ENCODE data around the gene ATF2. TPM values are rescaled to one million over a fixed set of nuclear protein-coding genes. Genes with fewer than 3 reads are reported as not detected.

ATF2 gene
- total and polyA plus RNA-seq, 2 donors (not counting 1 experiment from before 2014, with no cell fraction given), result 23.6 to 66.8 TPM

- H3K79me2 ChIP-seq (ENCODE audit: control insufficient read depth, insufficient read depth, low read length), result peaks cover 33% of the 10 kb centered on the region
- no peak for DNase-seq
- WGBS (ENCODE audit: insufficient coverage), result 14% methylated on average over 2 of the region's 5 CpGs
- peak overlapping the region; percentile 91 for H3K4me3 Mint-ChIP-seq
- H3K9ac ChIP-seq (ENCODE audit: low read length), result peak overlapping the region; percentile 88
- H3K4me1 ChIP-seq (ENCODE audit: control insufficient read depth in 2 of 2, insufficient read depth in 2 of 2, low read length in 2 of 2), result peaks cover 12 to 13% of the 10 kb centered on the region in 2 donors
- H3K4me3 ChIP-seq (ENCODE audit: control extremely low read depth in 1 of 5, extremely low read depth in 1 of 5, insufficient read depth in 1 of 5, low read depth in 2 of 5, low read length in 4 of 5), result peak overlapping the region in 4 of 5 experiments; percentile 85 to 94 (median 89)
- ChIA-PET POLR2A (no interaction called here), CTCF (interaction anchor here (0.9 to 1.0 kb wide), 2 partner anchors 10 to 22 kb away, joined by 3 read pairs; no protein-coding TSS in a partner anchor)
- peak overlapping the region; percentile 78 for H3K27ac Mint-ChIP-seq
- peak overlapping the region; percentile 89 for H3K4me2 ChIP-seq (replicated peaks; ENCODE audit: low read depth, low read length, poor library complexity, severe bottlenecking)
- H3K27ac ChIP-seq (ENCODE audit: low read length in 2 of 2), result peak overlapping the region; percentile 59 to 79
- TF ChIP-seq EZH2 (IDR thresholded peaks at IDR 0.05; ENCODE audit: borderline replicate concordance, insufficient read depth, low read depth, low read length, poor library complexity, severe bottlenecking) (no peak), CTCF (IDR thresholded peaks at IDR 0.05) (no peak)
- H4K20me1 ChIP-seq (ENCODE audit: control insufficient read depth, insufficient read depth, low read length, poor library complexity, severe bottlenecking), result peaks cover 17% of the 10 kb centered on the region
- peaks cover 3% of the 10 kb centered on the region for H3K27me3 Mint-ChIP-seq
- intact Hi-C loops (cut with micrococcal nuclease), result loop anchor here (1.0 to 5.0 kb wide), 3 partner anchors 14 to 430 kb away; partner anchors contain the start of gene ATF2
- H2AFZ ChIP-seq (ENCODE audit: insufficient read depth, low read depth, low read length, poor library complexity, severe bottlenecking), result peak overlapping the region; percentile 94
- peaks cover 5 to 29% of the 10 kb centered on the region in 2 experiments for H3K36me3 ChIP-seq (replicated peaks in 1 of 2; ENCODE audit: control extremely low read depth in 1 of 2, control insufficient read depth in 1 of 2, extremely low read depth in 1 of 2, insufficient read depth in 2 of 2, low read length in 1 of 2)
- H3K9me3 ChIP-seq (ENCODE audit: control extremely low read depth in 1 of 3, control insufficient read depth in 2 of 3, insufficient read depth in 1 of 3, low read length in 2 of 3), result no peaks in the 10 kb centered on the region
- H3K4me1 Mint-ChIP-seq, result peaks cover 14% of the 10 kb centered on the region
- no peak for ATAC-seq (ENCODE audit: low read depth)
- H3K27me3 ChIP-seq (replicated peaks in 1 of 4; ENCODE audit: control extremely low read depth in 1 of 4, control insufficient read depth in 3 of 4, insufficient read depth in 4 of 4, low read length in 3 of 4), result no peaks in the 10 kb centered on the region
- H3K9me3 Mint-ChIP-seq (ENCODE audit: insufficient read depth), result no peaks in the 10 kb centered on the region
Observed at GRCh38 chr2:175181877-175182308, 13.9 kb upstream of the ATF2 start.
